HFFc6 (cell line): ENCODE results near the gene FGF18. TPM values are rescaled to one million over a fixed set of nuclear protein-coding genes. Genes with fewer than 3 reads are reported as not detected.
A peak's percentile ranks its signal among the peaks of the same experiment; 100 is the strongest.

Experiments used
- DNase-seq: peaks from one replicate; pipeline ENCODE4 v3.0.0-alpha.2; 2018
- H3K27ac Mint-ChIP-seq: 2 replicates; pipeline ENCODE4 v1.8.0; 2020; ENCODE audit warnings: mild to moderate bottlenecking, mixed read lengths
- H3K27me3 Mint-ChIP-seq: 2 replicates; pipeline ENCODE4 v1.8.0; 2021; ENCODE audit warnings: mild to moderate bottlenecking, moderate library complexity, mixed read lengths; ENCODE audit not compliant: insufficient read depth
- H3K36me3 Mint-ChIP-seq: 2 replicates; pipeline ENCODE4 v1.8.0; 2021; ENCODE audit warnings: low read depth, mixed read lengths
- H3K4me1 Mint-ChIP-seq: 2 replicates; pipeline ENCODE4 v1.8.0; 2020; ENCODE audit warnings: low read depth, mixed read lengths
- H3K4me3 Mint-ChIP-seq: 2 replicates; pipeline ENCODE4 v1.8.0; 2020; ENCODE audit warnings: mild to moderate bottlenecking, moderate library complexity, mixed read lengths
- H3K9me3 Mint-ChIP-seq: 2 replicates; pipeline ENCODE4 v1.8.0; 2020; ENCODE audit warnings: mild to moderate bottlenecking, mixed read lengths
- total RNA-seq, 6 experiments: library from RNA; stranded (reverse); fragmentation: NEBNext Ultra II Directional; extraction: Animal tissue kit (Norgen Biotek cat#: 25700); gene quantifications; 2 replicates in 1 of 6; 3 replicates in 5 of 6; pipeline ENCODE4 v1.2.3, GENCODE V29; 2021
- TF ChIP-seq, protein P1 (sequence below): fragments of 200-600 bp; sonication (generic); IDR thresholded peaks from 2 replicates; pipeline ENCODE4 v1.5.0; 2021; ENCODE audit warnings: antibody characterized with exemption, mild to moderate bottlenecking

FGF18 gene
- total RNA-seq, 6 experiments from 2014 or later: 0.16 to 0.17 TPM; not detected in 4

DNA sequence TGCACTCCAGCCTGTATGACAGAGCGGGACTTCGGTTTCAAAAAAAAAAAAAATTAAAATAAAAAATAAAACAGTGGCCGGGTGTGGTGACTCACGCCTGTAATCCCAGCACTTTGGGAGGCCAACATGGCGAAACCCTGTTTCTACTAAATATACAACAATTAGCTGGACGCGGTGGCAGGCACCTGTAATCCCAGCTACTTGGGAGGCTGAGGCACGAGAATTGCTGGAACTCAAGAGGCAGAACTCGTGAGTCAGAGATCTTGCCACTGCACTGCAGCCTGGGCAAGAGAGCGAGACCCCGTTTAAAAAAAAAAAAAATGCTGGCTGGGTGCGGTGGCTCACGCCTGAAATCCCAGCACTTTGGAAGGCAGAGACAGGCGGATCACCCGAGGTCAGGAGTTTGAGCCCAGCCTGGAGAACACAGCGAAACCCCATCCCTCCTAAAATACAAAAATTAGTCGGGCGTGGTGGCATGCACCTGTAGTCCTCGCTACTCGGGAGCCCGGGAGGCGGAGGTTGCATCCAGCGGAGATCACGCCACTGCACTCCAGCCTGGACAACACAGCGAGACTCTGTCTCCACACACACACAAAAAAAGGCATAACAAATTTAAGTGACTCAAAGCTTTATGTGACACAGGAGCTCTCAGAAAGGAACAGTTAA, 33.3 kb upstream of the FGF18 start:
- Mint-ChIP-seq H3K27ac (no peak overlapping the region), H3K27me3 (peaks cover 19% of the 10 kb centered on the region), H3K9me3 (peaks cover 17% of the 10 kb centered on the region), H3K4me3 (no peak overlapping the region), H3K4me1 (peaks cover 22% of the 10 kb centered on the region), H3K36me3 (peaks cover 34% of the 10 kb centered on the region)
- DNase-seq: no peak
- TF ChIP-seq, protein P1, sequence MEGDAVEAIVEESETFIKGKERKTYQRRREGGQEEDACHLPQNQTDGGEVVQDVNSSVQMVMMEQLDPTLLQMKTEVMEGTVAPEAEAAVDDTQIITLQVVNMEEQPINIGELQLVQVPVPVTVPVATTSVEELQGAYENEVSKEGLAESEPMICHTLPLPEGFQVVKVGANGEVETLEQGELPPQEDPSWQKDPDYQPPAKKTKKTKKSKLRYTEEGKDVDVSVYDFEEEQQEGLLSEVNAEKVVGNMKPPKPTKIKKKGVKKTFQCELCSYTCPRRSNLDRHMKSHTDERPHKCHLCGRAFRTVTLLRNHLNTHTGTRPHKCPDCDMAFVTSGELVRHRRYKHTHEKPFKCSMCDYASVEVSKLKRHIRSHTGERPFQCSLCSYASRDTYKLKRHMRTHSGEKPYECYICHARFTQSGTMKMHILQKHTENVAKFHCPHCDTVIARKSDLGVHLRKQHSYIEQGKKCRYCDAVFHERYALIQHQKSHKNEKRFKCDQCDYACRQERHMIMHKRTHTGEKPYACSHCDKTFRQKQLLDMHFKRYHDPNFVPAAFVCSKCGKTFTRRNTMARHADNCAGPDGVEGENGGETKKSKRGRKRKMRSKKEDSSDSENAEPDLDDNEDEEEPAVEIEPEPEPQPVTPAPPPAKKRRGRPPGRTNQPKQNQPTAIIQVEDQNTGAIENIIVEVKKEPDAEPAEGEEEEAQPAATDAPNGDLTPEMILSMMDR: no peak

DNA sequence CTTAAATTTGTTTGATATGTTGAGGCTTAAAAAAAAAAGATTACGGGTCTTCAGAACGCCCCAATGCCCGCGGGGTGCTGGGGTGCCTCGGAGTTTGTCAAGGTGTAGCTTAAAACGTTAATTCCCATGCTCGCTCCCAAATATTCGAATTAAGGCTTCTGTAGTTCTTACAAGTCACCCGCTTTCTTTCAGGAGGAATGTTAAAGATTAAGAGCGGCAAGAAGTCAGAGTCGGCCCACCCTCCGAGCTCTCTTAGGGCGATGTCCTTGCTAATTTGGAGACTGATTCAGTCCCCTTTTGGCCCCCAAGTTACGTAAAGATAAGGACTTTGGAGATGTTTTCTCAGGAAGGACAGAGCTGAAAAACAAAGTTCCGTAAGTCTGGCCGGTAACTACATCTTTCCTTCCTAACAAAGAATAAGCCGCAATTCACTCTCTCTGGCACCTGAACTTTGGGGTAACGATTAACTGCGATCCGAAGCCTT, 32.5 kb upstream of the FGF18 start:
- Mint-ChIP-seq H3K36me3 (peaks cover 39% of the 10 kb centered on the region), H3K27me3 (peaks cover 18% of the 10 kb centered on the region), H3K4me1 (peaks cover 28% of the 10 kb centered on the region), H3K4me3 (peak overlapping the region; percentile 96), H3K9me3 (peaks cover 17% of the 10 kb centered on the region), H3K27ac (peak overlapping the region; percentile 98)
- TF ChIP-seq, protein P1: no peak
- no peak for DNase-seq

DNA sequence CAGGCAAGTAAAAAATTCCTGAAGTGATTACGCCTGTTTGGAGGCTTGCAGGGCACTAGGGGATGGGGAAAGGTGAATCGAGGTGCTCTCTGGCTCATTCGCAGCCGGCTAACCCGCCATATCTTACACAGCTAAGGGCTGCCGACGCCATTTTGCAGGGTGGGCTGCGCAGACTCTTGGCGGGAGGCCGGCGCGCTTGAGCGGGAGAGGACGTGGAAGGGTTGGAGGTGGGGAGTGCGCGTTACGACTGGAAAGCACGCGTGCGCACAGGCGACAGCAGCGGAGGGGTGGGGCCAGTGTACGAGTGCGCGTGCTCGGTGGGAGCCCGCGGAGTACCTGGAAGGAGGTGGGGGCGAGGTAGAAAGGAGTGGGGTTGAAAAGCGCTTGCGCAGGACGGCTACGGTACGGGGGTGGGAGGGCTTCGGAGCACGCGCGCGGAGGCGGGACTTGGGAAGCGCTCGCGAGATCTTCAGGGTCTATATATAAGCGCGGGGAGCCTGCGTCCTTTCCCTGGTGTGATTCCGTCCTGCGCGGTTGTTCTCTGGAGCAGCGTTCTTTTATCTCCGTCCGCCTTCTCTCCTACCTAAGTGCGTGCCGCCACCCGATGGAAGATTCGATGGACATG, 32.0 kb upstream of the FGF18 start, which contains the start of gene NPM1:
Gene NPM1 (plus strand): TSS at position 505 of the 625 bp plus-strand sequence. CDS start 100 bp downstream, at position 605.
- H3K27me3 Mint-ChIP-seq: peaks cover 18% of the 10 kb centered on the region
- TF ChIP-seq, protein P1: no peak
- DNase-seq: peak; percentile 97
- peaks cover 17% of the 10 kb centered on the region for H3K9me3 Mint-ChIP-seq
- peak within 1 kb of the TSS; percentile 98 for H3K27ac Mint-ChIP-seq
- H3K4me1 Mint-ChIP-seq: peaks cover 33% of the 10 kb centered on the region
- H3K4me3 Mint-ChIP-seq: peak within 1 kb of the TSS; percentile 96
- H3K36me3 Mint-ChIP-seq: peaks cover 41% of the 10 kb centered on the region

DNA sequence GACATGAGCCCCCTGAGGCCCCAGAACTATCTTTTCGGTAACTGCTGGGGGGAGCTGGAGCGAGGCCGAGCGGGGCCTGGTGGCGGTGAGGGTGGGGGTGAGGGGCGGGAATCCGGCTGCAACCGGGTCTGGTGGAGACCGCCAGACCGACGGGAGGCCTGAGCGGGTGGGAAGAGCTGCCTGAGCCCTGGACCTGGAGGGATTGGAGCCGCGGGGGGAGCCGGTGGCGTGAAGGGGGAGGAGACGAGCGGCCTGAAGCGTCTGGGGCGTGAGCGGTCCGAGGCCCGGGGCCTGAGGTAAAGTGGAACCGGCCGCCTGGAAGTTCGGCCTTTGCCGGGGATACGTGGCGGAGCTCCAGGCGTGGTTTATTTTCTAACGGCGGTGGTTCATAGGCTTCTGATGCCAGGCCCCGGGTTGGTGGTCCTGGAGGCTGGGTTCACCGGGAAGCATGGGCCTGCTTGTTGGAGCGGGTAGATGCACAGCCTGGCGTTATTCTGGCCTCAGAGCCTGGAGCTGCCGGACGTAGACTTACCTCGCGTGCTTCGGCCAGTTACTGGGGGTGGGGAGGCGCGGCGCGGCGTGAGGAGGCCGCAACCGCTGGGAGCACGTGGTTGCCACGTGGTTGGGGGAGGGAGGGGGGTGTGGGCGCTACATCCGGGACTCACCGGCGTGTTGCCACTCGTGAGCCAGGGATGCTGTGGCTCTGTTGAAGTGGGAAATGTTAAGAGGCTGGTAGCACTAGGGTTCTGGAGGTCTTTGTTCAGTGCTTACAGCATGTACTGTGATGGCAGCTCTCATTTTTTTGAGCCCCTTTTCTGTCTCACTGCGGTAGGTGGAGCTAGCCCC, 31.3 kb upstream of the FGF18 start:
- peak; percentile 57 for DNase-seq
- TF ChIP-seq, protein P1: no peak
- peak overlapping the region; percentile 96 for H3K4me3 Mint-ChIP-seq
- peaks cover 40% of the 10 kb centered on the region for H3K4me1 Mint-ChIP-seq
- H3K36me3 Mint-ChIP-seq: peaks cover 49% of the 10 kb centered on the region
- peaks cover 17% of the 10 kb centered on the region for H3K9me3 Mint-ChIP-seq
- H3K27me3 Mint-ChIP-seq: peaks cover 18% of the 10 kb centered on the region
- H3K27ac Mint-ChIP-seq: peak overlapping the region; percentile 98

DNA sequence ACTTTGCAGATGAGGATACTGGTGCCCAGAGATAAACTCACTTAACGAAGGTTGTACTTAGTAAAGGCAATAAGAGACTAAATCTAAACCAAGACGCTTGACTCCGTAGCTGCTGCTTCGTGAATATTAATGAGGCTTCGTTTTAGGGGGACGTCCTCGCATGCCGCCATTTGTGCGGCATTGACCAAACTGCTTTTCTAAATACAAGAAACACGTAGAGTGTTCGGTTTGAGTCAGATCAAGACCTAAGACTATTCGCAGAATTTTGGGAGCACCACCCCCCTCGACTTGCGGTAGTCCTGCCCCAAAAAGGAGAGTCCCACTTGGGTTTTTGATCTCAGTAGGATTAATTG, 30.7 kb upstream of the FGF18 start:
- Mint-ChIP-seq H3K27me3 (peaks cover 18% of the 10 kb centered on the region), H3K27ac (peak overlapping the region; percentile 98), H3K9me3 (peaks cover 17% of the 10 kb centered on the region), H3K4me3 (peak overlapping the region; percentile 96), H3K36me3 (peaks cover 55% of the 10 kb centered on the region), H3K4me1 (peaks cover 46% of the 10 kb centered on the region)
- TF ChIP-seq, protein P1: no peak
- DNase-seq: no peak
